GM21528 (cell line): ENCODE data around the gene GLRX3.

Experiments
- ATAC-seq: cut with Tn5 transposase; IDR thresholded peaks from one replicate; pipeline ENCODE4 v1.9.1; 2021; ENCODE audit warnings: mild to moderate bottlenecking, moderate library complexity; ENCODE audit not compliant: unreplicated experiment, low FRiP score

Gene GLRX3

GRCh38 chr10:130137090-130137448, 878 bp downstream of the GLRX3 start:
- ATAC-seq = no peak

- ATAC-seq = no peak
These were observed 1.7 kb downstream of the GLRX3 start for GRCh38 chr10:130137659-130138478.

- ATAC-seq = no peak
These were observed 2.3 kb downstream of the GLRX3 start for GRCh38 chr10:130138479-130138866.

GRCh38 chr10:130140425-130140824, 4.2 kb downstream of the GLRX3 start:
- no peak for ATAC-seq

- no peak for ATAC-seq
These were observed 4.8 kb downstream of the GLRX3 start for GRCh38 chr10:130141038-130141437.

- peak; percentile 31 for ATAC-seq
These were observed 5.3 kb downstream of the GLRX3 start for GRCh38 chr10:130141460-130141859.

- peak; percentile 92 for ATAC-seq
These were observed 5.7 kb downstream of the GLRX3 start for GRCh38 chr10:130141878-130142277.

- ATAC-seq = no peak
These were observed 9.9 kb downstream of the GLRX3 start for GRCh38 chr10:130146042-130146441.

- ATAC-seq = no peak
These were observed 23.1 kb downstream of the GLRX3 start for GRCh38 chr10:130159192-130159794.

GRCh38 chr10:130160775-130161174, 24.6 kb downstream of the GLRX3 start:
- no peak for ATAC-seq

GRCh38 chr10:130161331-130161730, 25.1 kb downstream of the GLRX3 start:
- ATAC-seq = no peak

GRCh38 chr10:130167193-130167592, 31.0 kb downstream of the GLRX3 start:
- no peak for ATAC-seq

- ATAC-seq = no peak
These were observed 31.5 kb downstream of the GLRX3 start for GRCh38 chr10:130167707-130168106.

- ATAC-seq = no peak
These were observed 33.1 kb downstream of the GLRX3 start for GRCh38 chr10:130169136-130169859.

- peak; percentile 55 for ATAC-seq
These were observed 35.0 kb downstream of the GLRX3 start for GRCh38 chr10:130171196-130171595.

GRCh38 chr10:130174328-130174727, 38.1 kb downstream of the GLRX3 start:
- ATAC-seq = no peak

- ATAC-seq = no peak
These were observed 38.9 kb downstream of the GLRX3 start for GRCh38 chr10:130175074-130175473.

GRCh38 chr10:130177250-130177649, 41.1 kb downstream of the GLRX3 start:
- no peak for ATAC-seq

- ATAC-seq = no peak
These were observed 43.4 kb downstream of the GLRX3 start for GRCh38 chr10:130179640-130180039.

GRCh38 chr10:130180416-130180815, 44.2 kb downstream of the GLRX3 start:
- ATAC-seq = no peak

- no peak for ATAC-seq
These were observed 45.7 kb downstream of the GLRX3 start for GRCh38 chr10:130181858-130182257.

- no peak for ATAC-seq
These were observed 49.4 kb downstream of the GLRX3 start for GRCh38 chr10:130185591-130185990.
